Cardiac septum (tissue), 1 donor: ENCODE data around the gene ZC3H7A. TPM values are rescaled to one million over a fixed set of nuclear protein-coding genes. Genes with fewer than 3 reads are reported as not detected.

Experiments
- DNase-seq: peaks from one replicate; pipeline ENCODE4 v3.0.0-alpha.2; 2020; ENCODE audit warnings: low spot score
- intact Hi-C: fragments of 100-400 bp; cut with DNase I; formaldehyde crosslinking; loops from one replicate; pipeline ENCODE4 v1.14.0; 2022
- total RNA-seq: library from RNA; stranded (reverse); fragmentation: NEBNext Ultra II Directional; extraction: Animal tissue kit (Norgen Biotek cat#: 25700); gene quantifications from one replicate; pipeline ENCODE4 v1.2.1, GENCODE V29; 2021
- donor health status: DM: no; HTN: no; CAD: no.

Gene ZC3H7A
- total RNA-seq, 1 donor from 2014 or later: 33.4 TPM

GRCh38 chr16:11742536-11743307, 54.3 kb downstream of the ZC3H7A start, which contains the start of gene TXNDC11:
Gene TXNDC11, minus strand, starts transcription at chr16:11742857. Its CDS starts 127 bp downstream, at chr16:11742730.
- peak; percentile 100 for DNase-seq
- intact Hi-C loops: loop anchor here (1.0 to 10.0 kb wide), 3 partner anchors 54 to 778 kb away; partner anchors contain the start of genes RSL1D1 and ZC3H7A

- DNase-seq: peak; percentile 79
- intact Hi-C loops: loop anchor here (2.0 to 10.0 kb wide), 2 partner anchors 55 to 777 kb away; partner anchors contain the start of gene ZC3H7A
These were observed 54.9 kb downstream of the ZC3H7A start for GRCh38 chr16:11742093-11742535.

- no peak for DNase-seq
- intact Hi-C loops: loop anchor here (10.0 kb wide), 1 partner anchor 776 kb away; no protein-coding TSS in a partner anchor
These were observed 56.5 kb downstream of the ZC3H7A start for GRCh38 chr16:11740567-11740966.

GRCh38 chr16:11738742-11739544, 58.1 kb downstream of the ZC3H7A start:
- intact Hi-C loops: no loop called here
- DNase-seq: no peak

GRCh38 chr16:11737713-11738112, 59.3 kb downstream of the ZC3H7A start:
- intact Hi-C loops: no loop called here
- DNase-seq: no peak

GRCh38 chr16:11736903-11737302, 60.2 kb downstream of the ZC3H7A start:
- DNase-seq: no peak
- intact Hi-C loops: no loop called here

- no peak for DNase-seq
- intact Hi-C loops: no loop called here
These were observed 61.3 kb downstream of the ZC3H7A start for GRCh38 chr16:11735787-11736186.

GRCh38 chr16:11734653-11735043, 62.4 kb downstream of the ZC3H7A start:
- no peak for DNase-seq
- intact Hi-C loops: no loop called here

GRCh38 chr16:11734025-11734652, 62.9 kb downstream of the ZC3H7A start:
- intact Hi-C loops: no loop called here
- DNase-seq: no peak

GRCh38 chr16:11731222-11731621, 65.8 kb downstream of the ZC3H7A start:
- intact Hi-C loops: no loop called here
- DNase-seq: no peak

GRCh38 chr16:11729787-11730186, 67.3 kb downstream of the ZC3H7A start:
- intact Hi-C loops: no loop called here
- DNase-seq: no peak

GRCh38 chr16:11727796-11728543, 69.1 kb downstream of the ZC3H7A start:
- no peak for DNase-seq
- intact Hi-C loops: no loop called here

GRCh38 chr16:11726008-11726407, 71.0 kb downstream of the ZC3H7A start:
- no peak for DNase-seq
- intact Hi-C loops: no loop called here

- DNase-seq: no peak
- intact Hi-C loops: no loop called here
These were observed 71.6 kb downstream of the ZC3H7A start for GRCh38 chr16:11725457-11725856.

- no peak for DNase-seq
- intact Hi-C loops: no loop called here
These were observed 74.6 kb downstream of the ZC3H7A start for GRCh38 chr16:11722468-11722808.

- no peak for DNase-seq
- intact Hi-C loops: no loop called here
These were observed 75.1 kb downstream of the ZC3H7A start for GRCh38 chr16:11721781-11722467.

- DNase-seq: no peak
- intact Hi-C loops: loop anchor here (10.0 kb wide), 1 partner anchor 755 kb away; no protein-coding TSS in a partner anchor
These were observed 77.3 kb downstream of the ZC3H7A start for GRCh38 chr16:11719762-11720161.

- intact Hi-C loops: loop anchor here (10.0 kb wide), 1 partner anchor 754 kb away; no protein-coding TSS in a partner anchor
These were observed 77.9 kb downstream of the ZC3H7A start for GRCh38 chr16:11719171-11719570.

GRCh38 chr16:11717811-11718210, 79.2 kb downstream of the ZC3H7A start:
- intact Hi-C loops: loop anchor here (10.0 kb wide), 1 partner anchor 753 kb away; no protein-coding TSS in a partner anchor
- no peak for DNase-seq

More at GRCh38 chr16:11719171-11719570, 77.9 kb downstream of the ZC3H7A start:
- DNase-seq: no peak
